ENCODE measurements around the gene ADAM30.

- TF ChIP-seq CTCF (IDR thresholded peaks at IDR 0.05) = no peak
- TF ChIP-seq, protein P1, sequence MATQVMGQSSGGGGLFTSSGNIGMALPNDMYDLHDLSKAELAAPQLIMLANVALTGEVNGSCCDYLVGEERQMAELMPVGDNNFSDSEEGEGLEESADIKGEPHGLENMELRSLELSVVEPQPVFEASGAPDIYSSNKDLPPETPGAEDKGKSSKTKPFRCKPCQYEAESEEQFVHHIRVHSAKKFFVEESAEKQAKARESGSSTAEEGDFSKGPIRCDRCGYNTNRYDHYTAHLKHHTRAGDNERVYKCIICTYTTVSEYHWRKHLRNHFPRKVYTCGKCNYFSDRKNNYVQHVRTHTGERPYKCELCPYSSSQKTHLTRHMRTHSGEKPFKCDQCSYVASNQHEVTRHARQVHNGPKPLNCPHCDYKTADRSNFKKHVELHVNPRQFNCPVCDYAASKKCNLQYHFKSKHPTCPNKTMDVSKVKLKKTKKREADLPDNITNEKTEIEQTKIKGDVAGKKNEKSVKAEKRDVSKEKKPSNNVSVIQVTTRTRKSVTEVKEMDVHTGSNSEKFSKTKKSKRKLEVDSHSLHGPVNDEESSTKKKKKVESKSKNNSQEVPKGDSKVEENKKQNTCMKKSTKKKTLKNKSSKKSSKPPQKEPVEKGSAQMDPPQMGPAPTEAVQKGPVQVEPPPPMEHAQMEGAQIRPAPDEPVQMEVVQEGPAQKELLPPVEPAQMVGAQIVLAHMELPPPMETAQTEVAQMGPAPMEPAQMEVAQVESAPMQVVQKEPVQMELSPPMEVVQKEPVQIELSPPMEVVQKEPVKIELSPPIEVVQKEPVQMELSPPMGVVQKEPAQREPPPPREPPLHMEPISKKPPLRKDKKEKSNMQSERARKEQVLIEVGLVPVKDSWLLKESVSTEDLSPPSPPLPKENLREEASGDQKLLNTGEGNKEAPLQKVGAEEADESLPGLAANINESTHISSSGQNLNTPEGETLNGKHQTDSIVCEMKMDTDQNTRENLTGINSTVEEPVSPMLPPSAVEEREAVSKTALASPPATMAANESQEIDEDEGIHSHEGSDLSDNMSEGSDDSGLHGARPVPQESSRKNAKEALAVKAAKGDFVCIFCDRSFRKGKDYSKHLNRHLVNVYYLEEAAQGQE (IDR thresholded peaks at IDR 0.05; ENCODE audit: insufficient read depth in 1 of 2, low read depth in 2 of 2, low read length in 1 of 2) = no peak
Observed at GRCh38 chr1:119893827-119894700, 2.3 kb downstream of the ADAM30 start.
